ENCODE data around the gene ATP8B3.
"Not testable (repeated sequence)": the region's sequence is repeated elsewhere in the genome, so short reads cannot be mapped to it uniquely, and the experiment has no call there.

ATP8B3 gene

GRCh38 chr19:1766800-1767352 is 45.2 kb downstream of the ATP8B3 start:
- no peak for DNase-seq

- no peak for DNase-seq
These were observed 45.9 kb downstream of the ATP8B3 start for GRCh38 chr19:1765904-1766799.

GRCh38 chr19:1765232-1765903 is 46.7 kb downstream of the ATP8B3 start:
- no peak for DNase-seq

- no peak for DNase-seq
These were observed 47.3 kb downstream of the ATP8B3 start for GRCh38 chr19:1764729-1765128.

- no peak for DNase-seq
These were observed 48.1 kb downstream of the ATP8B3 start for GRCh38 chr19:1763648-1764639.

GRCh38 chr19:1762243-1763117 is 49.6 kb downstream of the ATP8B3 start:
- no peak for DNase-seq

- no peak for DNase-seq
These were observed 50.4 kb downstream of the ATP8B3 start for GRCh38 chr19:1761528-1762242.

- not testable (repeated sequence) for DNase-seq
These were observed 51.1 kb downstream of the ATP8B3 start for GRCh38 chr19:1760786-1761527.

- no peak for DNase-seq
These were observed 52.1 kb downstream of the ATP8B3 start for GRCh38 chr19:1760020-1760419.

- DNase-seq = no peak
These were observed 52.8 kb downstream of the ATP8B3 start for GRCh38 chr19:1758959-1759903.

- DNase-seq = no peak
These were observed 53.9 kb downstream of the ATP8B3 start for GRCh38 chr19:1758231-1758577.

- DNase-seq = no peak
These were observed 54.4 kb downstream of the ATP8B3 start for GRCh38 chr19:1757468-1758230.

- DNase-seq = no peak
These were observed 55.2 kb downstream of the ATP8B3 start for GRCh38 chr19:1756705-1757465.

GRCh38 chr19:1756264-1756663 is 55.8 kb downstream of the ATP8B3 start:
- DNase-seq = no peak

GRCh38 chr19:1755467-1756171 is 56.5 kb downstream of the ATP8B3 start:
- DNase-seq = no peak

- no peak for DNase-seq
These were observed 57.2 kb downstream of the ATP8B3 start for GRCh38 chr19:1754636-1755466.
